ENCODE results near the gene PEF1.

Gene PEF1

GRCh38 chr1:31581821-31582810, 62.6 kb downstream of the PEF1 start:
- no peak for DNase-seq

- DNase-seq: no peak
Observed at GRCh38 chr1:31580891-31581603, 63.6 kb downstream of the PEF1 start.

DNA sequence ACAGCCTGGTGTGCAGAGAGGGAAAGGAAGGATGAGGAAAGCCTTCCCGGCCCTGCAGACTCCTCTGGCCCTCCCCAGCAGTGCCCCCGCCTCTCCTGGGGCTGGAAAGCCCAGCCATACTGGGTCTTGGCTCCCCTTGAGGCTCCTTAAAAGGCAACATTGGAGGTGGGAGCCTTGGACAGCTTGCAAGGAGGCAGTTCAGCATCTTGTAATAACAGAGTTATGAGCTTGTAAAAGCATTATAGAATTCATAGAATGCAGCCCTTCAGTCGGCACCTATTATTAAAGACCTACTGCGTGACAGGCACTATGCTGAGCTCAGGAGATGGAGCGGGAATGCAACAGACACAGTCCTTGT, 64.2 kb downstream of the PEF1 start:
- DNase-seq: no peak
